ENCODE measurements around the gene TNS2. TPM values are rescaled to one million over a fixed set of nuclear protein-coding genes. Genes with fewer than 3 reads are reported as not detected.

Gene TNS2
- total RNA-seq, 4 donors from 2014 or later, result 74.4 to 114 (median 91.9) TPM

GRCh38 chr12:53042607-53043454 lies 7.0 kb upstream of the TNS2 start:
- intact Hi-C loops (cut with DNase I; ENCODE audit: low total_unique reads) (loop anchor here (10.0 kb wide), 1 partner anchor 952 kb away; no protein-coding TSS in a partner anchor), in situ Hi-C loops (cut with MboI; ENCODE audit: low sequenced_read_pairs in 4 of 4) (no loop called here)
- peak overlapping the region; percentile 2 to 100 (median 71) for H3K27ac ChIP-seq
- H3K36me3 ChIP-seq, result peaks cover 0 to 25% of the 10 kb centered on the region in 2 donors
- H3K27me3 ChIP-seq, result no peaks in the 10 kb centered on the region
- ATAC-seq, result no peak
- H3K9me3 ChIP-seq, result no peaks in the 10 kb centered on the region
- H3K4me1 ChIP-seq, result peaks cover 16 to 40% of the 10 kb centered on the region in 2 donors
- H3K4me3 ChIP-seq, result no peak overlapping the region
- TF ChIP-seq CTCF (IDR thresholded peaks at IDR 0.05 in 4 of 5, conservative IDR thresholded peaks at IDR 0.05 in 1 of 5) (no peak), POLR2A (IDR thresholded peaks at IDR 0.05) (no peak)
- DNase-seq, result peak in 1 of 2 donors; percentile 10

GRCh38 chr12:53044052-53044581 lies 5.7 kb upstream of the TNS2 start:
- Histone ChIP-seq H3K4me3 (no peak overlapping the region), H3K4me1 (peaks cover 24 to 42% of the 10 kb centered on the region in 2 donors), H3K36me3 (peaks cover 0 to 14% of the 10 kb centered on the region in 2 donors), H3K27ac (peak overlapping the region; percentile 96 to 100 (median 100)), H3K27me3 (no peaks in the 10 kb centered on the region), H3K9me3 (no peaks in the 10 kb centered on the region)
- TF ChIP-seq CTCF (IDR thresholded peaks at IDR 0.05 in 4 of 5, conservative IDR thresholded peaks at IDR 0.05 in 1 of 5), result no peak
- TF ChIP-seq POLR2A (IDR thresholded peaks at IDR 0.05), result no peak
- in situ Hi-C loops (cut with MboI; ENCODE audit: low sequenced_read_pairs in 4 of 4), result no loop called here
- no peak for ATAC-seq
- intact Hi-C loops (cut with DNase I; ENCODE audit: low total_unique reads), result loop anchor here (10.0 kb wide), 1 partner anchor 951 kb away; no protein-coding TSS in a partner anchor
- peak in 1 of 2 donors; percentile 30 for DNase-seq

- H3K36me3 ChIP-seq, result peaks cover 0 to 5% of the 10 kb centered on the region in 2 donors
- intact Hi-C loops (cut with DNase I; ENCODE audit: low total_unique reads) (loop anchor here (5.0 to 10.0 kb wide), 2 partner anchors 950 to 1003 kb away; no protein-coding TSS in a partner anchor), in situ Hi-C loops (cut with MboI; ENCODE audit: low sequenced_read_pairs in 4 of 4) (no loop called here)
- peak overlapping the region; percentile 96 to 100 (median 100) for H3K27ac ChIP-seq
- H3K4me1 ChIP-seq, result peaks cover 31 to 45% of the 10 kb centered on the region in 2 donors
- H3K9me3 ChIP-seq, result no peaks in the 10 kb centered on the region
- peak overlapping the region; percentile 63 to 86 (median 74) for H3K4me3 ChIP-seq
- TF ChIP-seq POLR2A (IDR thresholded peaks at IDR 0.05), result no peak
- TF ChIP-seq CTCF (IDR thresholded peaks at IDR 0.05 in 4 of 5, conservative IDR thresholded peaks at IDR 0.05 in 1 of 5), result no peak
- peak in 1 of 2 donors; percentile 44 for DNase-seq
- no peaks in the 10 kb centered on the region for H3K27me3 ChIP-seq
- no peak for ATAC-seq
These were observed 4.8 kb upstream of the TNS2 start for GRCh38 chr12:53044896-53045695.

DNA sequence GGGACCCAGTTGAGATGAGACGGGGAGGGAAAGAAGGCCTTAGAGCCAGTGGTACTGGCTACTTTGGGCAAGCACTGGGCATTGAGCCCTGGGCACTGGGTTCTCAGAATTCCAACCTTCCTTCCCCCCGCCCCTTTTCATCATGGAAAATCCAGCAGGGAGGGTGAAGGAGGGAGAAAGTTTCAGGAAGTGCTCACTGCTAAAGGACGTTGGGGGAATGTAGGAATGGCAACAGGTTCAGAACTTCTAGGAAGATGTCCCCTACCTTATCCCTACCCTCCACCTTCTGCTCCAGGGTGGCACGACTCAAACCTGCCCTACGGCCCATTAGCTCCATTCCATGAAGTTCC lies 4.2 kb upstream of the TNS2 start:
- H3K9me3 ChIP-seq, result no peaks in the 10 kb centered on the region
- peak overlapping the region; percentile 63 to 86 (median 74) for H3K4me3 ChIP-seq
- in situ Hi-C loops (cut with MboI; ENCODE audit: low sequenced_read_pairs in 4 of 4), result no loop called here
- no peaks in the 10 kb centered on the region for H3K27me3 ChIP-seq
- DNase-seq, result no peak
- no peak for ATAC-seq
- H3K36me3 ChIP-seq, result peaks cover 0 to 5% of the 10 kb centered on the region in 2 donors
- H3K4me1 ChIP-seq, result peaks cover 31 to 47% of the 10 kb centered on the region in 2 donors
- no peak for TF ChIP-seq CTCF (IDR thresholded peaks at IDR 0.05 in 4 of 5, conservative IDR thresholded peaks at IDR 0.05 in 1 of 5)
- TF ChIP-seq POLR2A (IDR thresholded peaks at IDR 0.05), result no peak
- intact Hi-C loops (cut with DNase I; ENCODE audit: low total_unique reads), result loop anchor here (2.0 to 10.0 kb wide), 3 partner anchors 39 to 1003 kb away; partner anchors contain the start of gene EIF4B
- peak overlapping the region; percentile 96 to 100 (median 100) for H3K27ac ChIP-seq

All from gastrocnemius medialis (tissue), 4 donors.